HEK293 (cell line): ENCODE data around the gene GMPPA.

Source experiments
- ATF2 ChIP-seq: fragments of 450-650 bp; formaldehyde crosslinking; IDR thresholded peaks from 2 replicates; pipeline ENCODE4 v1.5.1; 2016; ENCODE audit warnings: missing biosample characterization, missing genetic modification characterization, low read depth
- GLI2 ChIP-seq: fragments of 450-650 bp; formaldehyde crosslinking; IDR thresholded peaks from 2 replicates; pipeline ENCODE4; 2017; ENCODE audit warnings: missing biosample characterization, missing genetic modification characterization, low read depth, borderline replicate concordance
- REST ChIP-seq: fragments of 450-650 bp; formaldehyde crosslinking; IDR thresholded peaks from 2 replicates; pipeline ENCODE4 v1.5.1; 2016; ENCODE audit warnings: missing biosample characterization, missing genetic modification characterization
- TCF7L2 ChIP-seq: IDR thresholded peaks from 2 replicates; pipeline ENCODE4 v1.6.1; 2011; ENCODE audit warnings: low read depth, mild to moderate bottlenecking, inconsistent platforms, low read length, moderate library complexity, borderline replicate concordance
- ZBTB49 ChIP-seq: fragments of 450-650 bp; formaldehyde crosslinking; IDR thresholded peaks from 2 replicates; pipeline ENCODE4 v1.5.1; 2016; ENCODE audit warnings: missing biosample characterization, missing genetic modification characterization, low read depth
- ZNF132 ChIP-seq: fragments of 450-650 bp; formaldehyde crosslinking; IDR thresholded peaks from 2 replicates; pipeline ENCODE4 v1.5.1; 2017; ENCODE audit warnings: missing biosample characterization, missing genetic modification characterization, borderline replicate concordance
- ZNF341 ChIP-seq: fragments of 450-650 bp; formaldehyde crosslinking; IDR thresholded peaks from 2 replicates; pipeline ENCODE4; 2016; ENCODE audit warnings: low read depth, missing biosample characterization, missing genetic modification characterization
- ZNF639 ChIP-seq: fragments of 450-650 bp; formaldehyde crosslinking; IDR thresholded peaks from 2 replicates; pipeline ENCODE4 v1.5.1; 2016; ENCODE audit warnings: missing biosample characterization, missing genetic modification characterization

GRCh38 chr2:219508444-219508734 lies 9.7 kb downstream of the GMPPA start:
- TF ChIP-seq REST (tag by site-specific recombination) = no peak
- no peak for TF ChIP-seq ZBTB49 (tag by site-specific recombination)
- TF ChIP-seq ATF2 = no peak
- no peak for TF ChIP-seq GLI2
- no peak for TF ChIP-seq ZNF132 (tag by site-specific recombination)
- TF ChIP-seq ZNF341 = no peak
- no peak for TF ChIP-seq TCF7L2
- no peak for TF ChIP-seq ZNF639
